H1 (cell line): Measurements from ENCODE around the gene ACSM3. TPM values are rescaled to one million over a fixed set of nuclear protein-coding genes. Genes with fewer than 3 reads are reported as not detected.

ENCODE experiments used
- CHD1 ChIP-seq: IDR thresholded peaks from 2 replicates; pipeline ENCODE4 v1.6.1; 2012; ENCODE audit warnings: low read depth, low read length, improper control_type of control experiment
- KDM1A ChIP-seq: fragments of 200-600, 300-600 bp; sonication (generic); IDR thresholded peaks from 2 replicates; pipeline ENCODE4 v1.7.1; 2016; ENCODE audit warnings: mild to moderate bottlenecking, low read length, borderline replicate concordance
- SP4 ChIP-seq: IDR thresholded peaks from 2 replicates; pipeline ENCODE4 v1.6.1; 2012; ENCODE audit warnings: low read length, inconsistent platforms
- TAF1 ChIP-seq: IDR thresholded peaks from 2 replicates; pipeline ENCODE4 v1.6.1; 2011; ENCODE audit warnings: mild to moderate bottlenecking, low read depth, low read length
- polyA plus RNA-seq, 7 experiments: library from polyadenylated mRNA; depleted of rRNA in 3 of 7; stranded (reverse) in 5 of 7; unstranded in 2 of 7; fragments of >200 nt in 5 of 7; fragments of 200-250 nt in 2 of 7; gene quantifications; 1 replicate in 5 of 7; 2 replicates in 1 of 7; 4 replicates in 1 of 7; pipeline versions ENCODE4 v1.2.1 to v1.2.3, GENCODE V29; 2011 to 2013; ENCODE audit warnings: missing spikeins in 2 of 7, mixed read lengths in 2 of 7
- total RNA-seq: library from RNA; stranded (reverse); fragmentation: NEBNext Ultra II Directional; extraction: Animal tissue kit (Norgen Biotek cat#: 25700); gene quantifications from 2 replicates; pipeline ENCODE4 v1.2.1, GENCODE V29; 2021
- TF ChIP-seq, protein P1 (sequence below): fragments of 300-600 bp; sonication (generic); IDR thresholded peaks from 2 replicates; pipeline ENCODE4 v1.7.1; 2012; ENCODE audit warnings: low read length, moderate library complexity, mild to moderate bottlenecking, inconsistent platforms; ENCODE audit not compliant: insufficient replicate concordance

The ACSM3 gene
- total and polyA plus RNA-seq, 2 of the 8 experiments (the other 6 are each of a cell fraction or from before 2014, with no cell fraction given): 5.7 to 6.2 TPM

DNA sequence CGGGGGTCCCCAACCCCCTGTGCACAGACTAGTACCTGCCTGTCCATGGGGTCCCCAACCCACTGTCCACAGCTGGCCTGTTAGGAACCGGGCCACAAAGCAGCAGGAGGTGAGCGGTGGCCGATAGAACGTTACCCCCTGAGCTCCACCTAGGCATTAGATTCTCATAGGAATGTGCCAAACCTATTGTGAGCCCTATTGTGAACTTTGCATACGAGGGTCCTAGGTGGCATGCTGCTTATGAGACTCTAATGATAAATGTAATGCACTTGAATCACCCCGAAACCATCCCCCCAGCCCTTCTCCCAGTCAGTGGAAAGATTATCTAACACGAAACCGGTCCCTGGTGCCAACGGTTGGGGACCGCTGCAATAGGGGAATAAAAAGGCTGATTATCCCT lies 44.0 kb downstream of the ACSM3 start (continued):
- TF ChIP-seq, protein P1, sequence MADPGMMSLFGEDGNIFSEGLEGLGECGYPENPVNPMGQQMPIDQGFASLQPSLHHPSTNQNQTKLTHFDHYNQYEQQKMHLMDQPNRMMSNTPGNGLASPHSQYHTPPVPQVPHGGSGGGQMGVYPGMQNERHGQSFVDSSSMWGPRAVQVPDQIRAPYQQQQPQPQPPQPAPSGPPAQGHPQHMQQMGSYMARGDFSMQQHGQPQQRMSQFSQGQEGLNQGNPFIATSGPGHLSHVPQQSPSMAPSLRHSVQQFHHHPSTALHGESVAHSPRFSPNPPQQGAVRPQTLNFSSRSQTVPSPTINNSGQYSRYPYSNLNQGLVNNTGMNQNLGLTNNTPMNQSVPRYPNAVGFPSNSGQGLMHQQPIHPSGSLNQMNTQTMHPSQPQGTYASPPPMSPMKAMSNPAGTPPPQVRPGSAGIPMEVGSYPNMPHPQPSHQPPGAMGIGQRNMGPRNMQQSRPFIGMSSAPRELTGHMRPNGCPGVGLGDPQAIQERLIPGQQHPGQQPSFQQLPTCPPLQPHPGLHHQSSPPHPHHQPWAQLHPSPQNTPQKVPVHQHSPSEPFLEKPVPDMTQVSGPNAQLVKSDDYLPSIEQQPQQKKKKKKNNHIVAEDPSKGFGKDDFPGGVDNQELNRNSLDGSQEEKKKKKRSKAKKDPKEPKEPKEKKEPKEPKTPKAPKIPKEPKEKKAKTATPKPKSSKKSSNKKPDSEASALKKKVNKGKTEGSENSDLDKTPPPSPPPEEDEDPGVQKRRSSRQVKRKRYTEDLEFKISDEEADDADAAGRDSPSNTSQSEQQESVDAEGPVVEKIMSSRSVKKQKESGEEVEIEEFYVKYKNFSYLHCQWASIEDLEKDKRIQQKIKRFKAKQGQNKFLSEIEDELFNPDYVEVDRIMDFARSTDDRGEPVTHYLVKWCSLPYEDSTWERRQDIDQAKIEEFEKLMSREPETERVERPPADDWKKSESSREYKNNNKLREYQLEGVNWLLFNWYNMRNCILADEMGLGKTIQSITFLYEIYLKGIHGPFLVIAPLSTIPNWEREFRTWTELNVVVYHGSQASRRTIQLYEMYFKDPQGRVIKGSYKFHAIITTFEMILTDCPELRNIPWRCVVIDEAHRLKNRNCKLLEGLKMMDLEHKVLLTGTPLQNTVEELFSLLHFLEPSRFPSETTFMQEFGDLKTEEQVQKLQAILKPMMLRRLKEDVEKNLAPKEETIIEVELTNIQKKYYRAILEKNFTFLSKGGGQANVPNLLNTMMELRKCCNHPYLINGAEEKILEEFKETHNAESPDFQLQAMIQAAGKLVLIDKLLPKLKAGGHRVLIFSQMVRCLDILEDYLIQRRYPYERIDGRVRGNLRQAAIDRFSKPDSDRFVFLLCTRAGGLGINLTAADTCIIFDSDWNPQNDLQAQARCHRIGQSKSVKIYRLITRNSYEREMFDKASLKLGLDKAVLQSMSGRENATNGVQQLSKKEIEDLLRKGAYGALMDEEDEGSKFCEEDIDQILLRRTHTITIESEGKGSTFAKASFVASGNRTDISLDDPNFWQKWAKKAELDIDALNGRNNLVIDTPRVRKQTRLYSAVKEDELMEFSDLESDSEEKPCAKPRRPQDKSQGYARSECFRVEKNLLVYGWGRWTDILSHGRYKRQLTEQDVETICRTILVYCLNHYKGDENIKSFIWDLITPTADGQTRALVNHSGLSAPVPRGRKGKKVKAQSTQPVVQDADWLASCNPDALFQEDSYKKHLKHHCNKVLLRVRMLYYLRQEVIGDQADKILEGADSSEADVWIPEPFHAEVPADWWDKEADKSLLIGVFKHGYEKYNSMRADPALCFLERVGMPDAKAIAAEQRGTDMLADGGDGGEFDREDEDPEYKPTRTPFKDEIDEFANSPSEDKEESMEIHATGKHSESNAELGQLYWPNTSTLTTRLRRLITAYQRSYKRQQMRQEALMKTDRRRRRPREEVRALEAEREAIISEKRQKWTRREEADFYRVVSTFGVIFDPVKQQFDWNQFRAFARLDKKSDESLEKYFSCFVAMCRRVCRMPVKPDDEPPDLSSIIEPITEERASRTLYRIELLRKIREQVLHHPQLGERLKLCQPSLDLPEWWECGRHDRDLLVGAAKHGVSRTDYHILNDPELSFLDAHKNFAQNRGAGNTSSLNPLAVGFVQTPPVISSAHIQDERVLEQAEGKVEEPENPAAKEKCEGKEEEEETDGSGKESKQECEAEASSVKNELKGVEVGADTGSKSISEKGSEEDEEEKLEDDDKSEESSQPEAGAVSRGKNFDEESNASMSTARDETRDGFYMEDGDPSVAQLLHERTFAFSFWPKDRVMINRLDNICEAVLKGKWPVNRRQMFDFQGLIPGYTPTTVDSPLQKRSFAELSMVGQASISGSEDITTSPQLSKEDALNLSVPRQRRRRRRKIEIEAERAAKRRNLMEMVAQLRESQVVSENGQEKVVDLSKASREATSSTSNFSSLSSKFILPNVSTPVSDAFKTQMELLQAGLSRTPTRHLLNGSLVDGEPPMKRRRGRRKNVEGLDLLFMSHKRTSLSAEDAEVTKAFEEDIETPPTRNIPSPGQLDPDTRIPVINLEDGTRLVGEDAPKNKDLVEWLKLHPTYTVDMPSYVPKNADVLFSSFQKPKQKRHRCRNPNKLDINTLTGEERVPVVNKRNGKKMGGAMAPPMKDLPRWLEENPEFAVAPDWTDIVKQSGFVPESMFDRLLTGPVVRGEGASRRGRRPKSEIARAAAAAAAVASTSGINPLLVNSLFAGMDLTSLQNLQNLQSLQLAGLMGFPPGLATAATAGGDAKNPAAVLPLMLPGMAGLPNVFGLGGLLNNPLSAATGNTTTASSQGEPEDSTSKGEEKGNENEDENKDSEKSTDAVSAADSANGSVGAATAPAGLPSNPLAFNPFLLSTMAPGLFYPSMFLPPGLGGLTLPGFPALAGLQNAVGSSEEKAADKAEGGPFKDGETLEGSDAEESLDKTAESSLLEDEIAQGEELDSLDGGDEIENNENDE: no peak
- TF ChIP-seq KDM1A: no peak
- no peak for TF ChIP-seq CHD1
- no peak for TF ChIP-seq SP4
- TF ChIP-seq TAF1: no peak
